ENCODE results near the gene STAT6.

STAT6 gene

DNA sequence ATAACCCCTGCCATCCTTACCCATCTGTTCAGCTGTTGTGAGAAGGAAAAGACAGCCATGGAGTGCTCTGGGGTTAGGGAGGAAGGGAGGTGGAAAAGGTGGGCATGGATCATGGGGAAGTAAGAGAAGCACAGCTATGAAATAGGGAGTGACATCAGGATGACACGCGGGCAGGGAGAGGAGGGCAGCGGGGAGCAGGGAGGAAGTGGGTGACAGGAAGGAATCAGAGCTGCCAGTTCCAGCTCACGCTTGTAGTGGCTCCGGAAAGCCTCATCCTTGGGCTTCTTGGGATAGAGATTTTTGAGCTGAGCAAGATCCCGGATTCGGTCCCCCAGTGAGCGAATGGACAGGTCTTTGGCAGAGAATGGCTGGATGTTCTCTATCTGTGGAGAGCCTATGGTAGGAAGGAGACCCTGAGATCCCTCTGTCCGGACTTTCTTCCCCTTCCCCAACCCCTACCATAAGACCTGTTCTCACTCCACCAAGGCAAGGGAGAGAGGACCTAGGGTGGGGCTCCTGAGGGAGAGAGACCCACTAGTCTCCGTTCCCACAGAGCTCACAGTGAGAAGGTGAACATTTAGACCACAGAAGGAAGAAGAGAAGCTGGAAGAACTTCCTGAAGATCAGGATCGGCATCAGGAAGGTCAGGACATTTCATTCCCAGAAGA, 12.0 kb downstream of the STAT6 start:
- no peak for DNase-seq

DNA sequence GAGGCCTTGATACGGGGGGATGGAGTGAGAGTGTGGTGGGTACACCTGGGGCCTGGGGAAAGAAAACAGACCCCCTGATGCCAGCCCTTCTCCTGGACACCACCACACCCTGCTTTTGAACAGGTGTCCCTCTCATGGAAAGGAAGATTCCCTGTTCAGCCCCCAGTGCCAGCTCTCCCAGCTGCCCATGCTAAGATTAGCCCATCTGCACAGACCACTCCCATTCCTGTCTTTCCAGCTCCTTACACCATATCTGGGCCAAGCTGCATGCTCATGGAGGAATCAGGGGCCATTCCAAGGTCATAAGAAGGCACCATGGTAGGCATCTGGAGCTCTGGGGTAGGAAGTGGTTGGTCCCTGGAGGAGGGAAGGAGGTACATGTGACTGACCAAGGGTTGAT, 12.6 kb downstream of the STAT6 start:
- no peak for DNase-seq

DNA sequence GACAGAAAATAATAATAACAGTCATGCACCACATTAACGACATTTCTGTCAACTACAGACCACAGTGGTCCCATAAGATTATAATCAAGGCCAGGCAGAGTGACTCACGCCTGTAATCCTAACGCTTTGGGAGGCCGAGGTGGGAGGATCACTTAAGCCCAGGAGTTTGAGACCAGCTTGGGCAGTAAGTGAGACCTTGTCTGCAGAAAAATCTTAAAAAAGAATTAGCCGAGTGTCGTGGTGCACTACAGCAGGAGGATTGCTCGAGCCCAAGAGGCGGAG, 13.7 kb downstream of the STAT6 start:
- DNase-seq, result no peak

DNA sequence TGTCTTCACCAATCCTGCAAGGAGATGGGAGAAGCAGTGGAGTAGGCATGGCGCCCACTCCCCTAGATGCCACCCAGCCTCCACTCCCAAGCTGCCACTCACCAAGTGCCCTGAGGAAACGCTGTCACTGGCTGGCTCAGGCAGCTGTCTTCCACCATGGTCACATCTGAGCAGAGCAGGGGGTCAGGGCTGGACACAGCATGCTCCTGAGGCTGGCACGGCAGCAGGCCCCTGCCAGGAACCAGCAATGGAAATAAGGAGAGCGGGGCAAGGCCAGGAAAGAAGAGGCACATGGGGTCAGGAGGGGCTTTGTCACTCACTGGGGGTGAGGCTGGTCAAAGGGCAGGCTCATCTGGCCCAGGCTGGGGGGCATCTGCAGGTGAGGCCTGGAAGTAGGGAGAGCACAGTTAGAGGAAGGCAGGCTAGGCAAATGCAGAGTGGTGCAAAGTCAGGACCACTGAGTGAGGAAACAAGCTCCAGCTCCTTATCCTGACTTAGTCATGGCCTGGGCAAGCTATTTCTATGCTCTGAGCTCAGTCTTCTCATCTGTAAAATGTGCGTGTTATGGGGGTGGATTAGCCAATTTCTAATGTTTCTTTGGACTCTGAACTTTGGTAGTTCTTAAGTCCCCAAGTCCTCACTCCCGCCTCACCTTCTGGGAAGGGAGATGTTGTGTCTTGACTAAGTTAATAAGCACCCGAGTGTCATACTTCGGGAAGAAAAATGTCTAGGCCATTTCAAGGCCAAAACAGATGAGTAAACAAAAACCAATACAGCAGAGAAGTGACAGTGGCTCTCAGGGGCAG, 14.2 kb downstream of the STAT6 start:
- no peak for DNase-seq

DNA sequence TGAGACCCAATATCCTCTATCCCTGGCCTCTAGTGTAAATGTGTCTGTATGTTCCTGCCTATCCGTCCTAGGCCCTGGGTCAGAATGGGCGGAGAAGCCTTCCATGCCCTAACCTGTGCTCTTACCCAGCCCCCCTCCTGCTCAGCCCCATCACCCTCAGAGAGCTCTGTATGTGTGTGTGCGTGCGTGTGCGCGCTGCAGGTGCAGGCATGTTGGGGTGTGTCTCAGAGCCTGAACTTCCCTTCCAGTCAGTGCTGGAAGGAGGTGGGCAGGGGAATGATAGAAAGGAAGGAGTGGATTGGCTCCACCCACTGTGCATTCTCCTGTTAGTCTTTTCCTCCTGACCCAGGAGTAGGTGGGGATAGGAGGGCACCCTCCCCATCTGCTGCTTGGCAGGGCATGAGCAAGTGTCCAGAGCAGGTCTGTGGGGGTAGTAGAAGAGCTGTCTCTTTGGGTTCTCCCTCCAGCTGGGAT, 15.0 kb downstream of the STAT6 start:
- no peak for DNase-seq

DNA sequence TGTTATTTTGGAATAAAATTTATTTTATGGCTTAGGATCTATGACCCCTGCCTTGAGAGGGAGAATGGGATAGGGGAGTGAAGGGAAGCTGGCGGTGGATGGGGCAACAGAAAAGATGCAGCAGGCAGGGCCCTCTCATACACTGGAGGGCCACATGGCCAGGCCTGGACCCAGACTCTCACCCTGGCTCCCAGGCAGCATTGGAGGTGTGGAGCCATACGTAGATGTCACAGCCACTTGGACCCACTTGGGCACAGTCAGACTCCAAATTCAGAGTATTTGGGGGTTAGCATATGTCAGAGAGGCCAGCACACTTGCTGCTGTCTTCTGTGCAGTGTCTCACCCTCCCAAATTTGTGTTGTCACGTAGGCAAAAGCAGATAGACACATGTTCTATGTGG, 15.7 kb downstream of the STAT6 start:
- DNase-seq, result no peak

DNA sequence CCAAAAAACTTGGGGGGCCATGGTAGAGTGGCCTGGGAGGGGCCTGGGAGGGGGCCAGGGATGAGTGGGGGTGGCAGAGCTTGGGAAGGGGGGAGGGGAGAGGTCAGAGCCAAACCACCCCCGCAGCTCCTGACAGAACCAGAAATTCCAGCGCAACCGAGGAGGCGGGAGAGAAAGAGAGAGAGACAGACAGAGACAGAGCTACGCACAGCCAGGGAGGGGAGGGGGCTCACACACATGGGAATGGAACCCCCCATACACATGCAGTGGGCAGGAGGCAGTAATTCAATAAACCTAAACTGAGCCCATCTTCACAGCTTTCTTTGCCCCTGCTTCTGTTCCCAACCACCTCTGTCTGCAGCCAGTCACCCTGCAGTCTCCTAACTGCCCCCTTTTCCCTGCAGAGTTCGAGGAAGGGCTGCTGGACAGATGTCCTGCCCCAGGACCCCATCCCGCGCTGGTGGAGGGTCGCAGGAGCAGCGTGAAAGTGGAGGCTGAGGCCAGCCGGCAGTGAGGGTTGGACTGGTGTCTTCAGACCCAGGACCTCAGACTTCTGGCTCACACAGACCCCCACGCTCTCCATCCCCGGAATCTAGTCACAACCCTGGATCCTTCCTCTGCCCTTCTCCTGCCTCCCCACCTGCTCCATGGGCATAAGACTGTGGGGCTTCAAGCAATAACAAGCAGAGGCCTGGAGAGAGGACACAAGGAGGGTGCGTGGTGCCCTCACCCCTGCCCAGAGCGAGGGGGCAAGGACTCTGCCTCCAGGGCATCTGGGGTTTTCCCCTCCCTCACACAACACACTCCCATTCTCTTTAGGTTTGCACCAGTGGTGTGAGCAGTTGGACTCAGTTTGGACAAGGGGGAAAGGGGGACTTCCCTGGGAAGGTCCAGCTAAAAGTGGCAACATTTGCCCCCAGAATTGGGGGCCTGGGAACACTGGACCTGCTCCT, 16.7 kb downstream of the STAT6 start:
- DNase-seq, result no peak

DNA sequence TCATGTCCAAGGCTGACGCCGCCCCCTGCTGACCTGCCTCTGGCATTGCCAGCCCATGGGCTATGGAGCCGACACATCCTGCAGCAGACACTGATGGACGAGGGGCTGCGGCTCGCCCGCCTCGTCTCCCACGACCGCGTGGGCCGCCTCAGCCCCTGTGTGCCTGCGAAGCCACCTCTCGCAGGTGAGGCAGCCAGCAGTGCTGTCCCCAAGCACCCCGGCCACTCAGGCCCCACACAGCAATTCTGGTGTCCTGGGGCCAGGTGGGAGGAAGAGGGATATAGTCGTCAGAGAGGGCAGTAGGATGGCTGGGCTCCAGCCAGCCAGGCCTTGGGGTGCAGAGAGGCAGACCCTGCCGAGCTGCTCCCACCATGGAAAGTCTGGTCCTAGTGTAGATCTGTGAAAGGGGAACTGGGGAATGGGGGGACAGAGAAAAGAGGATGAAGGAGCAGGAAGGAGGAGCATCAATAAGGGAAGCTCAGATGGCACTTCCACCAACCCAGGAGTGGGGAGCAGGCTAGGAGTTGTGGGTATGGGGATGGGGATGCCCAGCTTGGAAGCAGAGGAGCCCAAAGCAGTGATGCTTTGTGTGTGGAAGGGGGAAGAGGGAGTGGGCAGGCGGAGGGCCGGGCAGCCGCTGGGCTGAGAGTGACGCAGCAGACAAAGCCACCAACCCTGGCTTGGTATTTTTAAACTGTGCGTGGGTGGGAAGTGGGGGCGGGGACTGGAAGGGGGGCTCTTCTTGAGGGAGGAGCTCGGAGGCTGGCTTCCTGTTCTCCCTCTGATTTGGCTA, 17.6 kb downstream of the STAT6 start:
- peak; percentile 38 for DNase-seq

DNA sequence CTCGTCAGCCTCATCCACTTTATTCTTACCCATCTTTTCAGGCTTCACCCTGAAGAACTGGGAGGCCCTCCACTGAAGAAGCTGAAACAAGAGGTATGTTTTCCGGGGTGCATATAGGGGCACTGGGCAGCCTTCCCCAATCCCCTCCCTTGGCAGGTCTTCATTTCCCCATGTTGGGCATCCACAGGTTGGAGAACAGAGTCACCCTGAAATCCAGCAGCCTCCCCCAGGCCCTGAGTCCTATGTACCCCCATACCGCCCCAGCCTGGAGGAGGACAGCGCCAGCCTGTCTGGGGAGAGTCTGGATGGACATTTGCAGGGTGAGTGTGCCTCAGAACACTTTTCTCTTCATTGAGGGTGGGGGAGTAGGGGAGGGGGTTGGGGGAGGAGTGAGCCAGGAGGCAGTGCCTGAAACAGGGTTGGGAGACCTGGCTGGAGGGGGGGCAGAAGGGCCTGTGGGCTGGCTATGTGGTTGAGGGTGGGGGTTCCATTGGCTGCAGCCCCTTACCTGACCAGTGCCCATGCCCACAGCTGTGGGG, 18.2 kb downstream of the STAT6 start:
- no peak for DNase-seq

DNA sequence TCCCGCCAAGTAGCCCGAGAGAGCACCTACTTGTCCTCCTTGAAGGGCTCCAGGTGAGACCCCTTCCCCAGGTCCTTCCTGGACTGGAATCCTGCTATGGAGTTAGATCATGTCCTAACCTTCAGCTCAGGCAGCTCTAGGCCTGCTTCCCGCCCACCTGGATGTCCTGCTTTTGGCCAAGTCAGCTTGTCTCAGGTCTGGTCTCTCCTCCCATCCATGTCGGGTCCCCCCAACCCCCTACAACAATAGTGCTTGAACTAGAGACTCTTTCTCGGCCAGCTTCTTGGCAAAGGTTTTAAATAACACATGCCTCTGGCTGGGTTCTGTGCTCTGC, 18.7 kb downstream of the STAT6 start:
- DNase-seq, result no peak

DNA sequence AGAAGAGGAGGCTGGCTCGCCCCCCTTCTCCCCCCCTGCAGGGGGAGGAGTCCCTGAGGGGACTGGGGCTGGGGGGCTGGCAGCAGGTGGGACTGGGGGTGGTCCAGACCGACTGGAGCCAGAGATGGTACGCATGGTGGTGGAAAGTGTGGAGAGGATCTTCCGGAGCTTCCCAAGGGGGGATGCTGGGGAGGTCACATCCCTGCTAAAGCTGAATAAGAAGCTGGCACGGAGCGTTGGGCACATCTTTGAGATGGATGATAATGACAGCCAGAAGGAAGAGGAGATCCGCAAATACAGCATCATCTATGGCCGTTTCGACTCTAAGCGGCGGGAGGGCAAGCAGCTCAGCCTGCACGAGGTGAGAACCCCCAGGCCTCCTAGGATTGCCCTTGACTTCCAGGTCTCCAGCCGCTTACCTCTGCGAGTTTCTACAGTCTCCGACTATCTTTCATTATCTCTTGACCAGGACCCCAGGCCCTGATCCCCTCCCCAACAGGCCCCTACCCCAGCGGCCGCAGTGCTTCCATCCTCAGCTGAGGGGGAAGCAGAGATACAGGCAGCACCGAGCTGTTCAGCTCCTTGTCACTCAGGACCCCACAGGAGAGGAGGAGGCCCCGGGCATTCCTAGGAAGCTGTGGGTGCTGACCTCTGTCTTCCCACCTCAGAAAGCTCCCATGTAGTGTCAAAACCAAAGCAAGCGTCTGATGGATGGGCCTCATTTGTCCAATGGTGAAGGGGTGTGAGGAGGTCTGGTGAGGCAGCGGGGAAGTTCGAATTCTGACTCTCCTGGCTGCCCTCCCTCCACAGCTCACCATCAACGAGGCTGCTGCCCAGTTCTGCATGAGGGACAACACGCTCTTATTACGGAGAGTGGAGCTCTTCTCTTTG, 19.3 kb downstream of the STAT6 start:
- DNase-seq, result no peak

DNA sequence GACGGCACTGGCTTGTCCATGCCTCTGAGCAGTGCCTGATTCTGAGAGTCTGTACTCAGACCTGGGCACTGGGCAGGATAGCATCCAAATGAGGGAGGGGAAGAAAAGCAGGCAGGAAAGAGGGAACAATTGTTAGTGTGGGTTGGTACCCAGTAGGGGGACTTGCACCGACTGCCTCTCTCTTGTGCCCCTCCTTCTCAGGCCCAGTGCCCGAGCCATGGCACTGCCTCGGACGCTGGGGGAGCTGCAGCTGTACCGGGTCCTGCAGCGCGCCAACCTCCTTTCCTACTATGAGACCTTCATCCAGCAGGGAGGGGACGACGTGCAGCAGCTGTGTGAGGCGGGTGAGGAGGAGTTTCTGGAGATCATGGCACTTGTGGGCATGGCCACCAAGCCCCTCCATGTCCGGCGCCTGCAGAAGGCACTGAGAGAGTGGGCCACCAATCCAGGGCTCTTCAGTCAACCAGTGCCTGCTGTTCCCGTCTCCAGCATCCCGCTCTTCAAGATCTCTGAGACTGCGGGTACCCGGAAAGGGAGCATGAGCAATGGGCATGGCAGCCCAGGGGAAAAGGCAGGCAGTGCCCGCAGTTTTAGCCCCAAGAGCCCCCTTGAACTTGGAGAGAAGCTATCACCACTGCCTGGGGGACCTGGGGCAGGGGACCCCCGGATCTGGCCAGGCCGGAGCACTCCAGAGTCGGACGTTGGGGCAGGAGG, 20.1 kb downstream of the STAT6 start:
- no peak for DNase-seq

DNA sequence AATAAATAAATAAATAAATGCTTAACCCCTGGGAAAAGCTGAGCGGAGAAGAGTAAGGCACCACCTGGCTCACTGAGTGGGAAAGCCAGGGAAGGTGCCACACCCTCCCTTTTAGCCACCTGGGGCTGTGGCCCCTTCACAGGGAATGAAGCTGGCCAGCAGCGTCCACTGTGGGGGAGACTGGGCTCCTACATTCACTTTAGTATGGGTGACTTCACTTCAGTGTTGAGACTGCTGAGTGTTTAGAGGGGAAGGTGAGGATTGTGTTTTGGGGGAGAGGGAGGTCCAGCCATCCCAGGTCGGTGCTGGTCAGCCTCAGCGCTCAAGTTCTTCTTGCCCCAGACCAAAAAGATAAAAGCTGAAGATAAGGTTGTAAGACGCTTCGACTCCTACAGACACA, 20.7 kb downstream of the STAT6 start:
- no peak for DNase-seq

DNA sequence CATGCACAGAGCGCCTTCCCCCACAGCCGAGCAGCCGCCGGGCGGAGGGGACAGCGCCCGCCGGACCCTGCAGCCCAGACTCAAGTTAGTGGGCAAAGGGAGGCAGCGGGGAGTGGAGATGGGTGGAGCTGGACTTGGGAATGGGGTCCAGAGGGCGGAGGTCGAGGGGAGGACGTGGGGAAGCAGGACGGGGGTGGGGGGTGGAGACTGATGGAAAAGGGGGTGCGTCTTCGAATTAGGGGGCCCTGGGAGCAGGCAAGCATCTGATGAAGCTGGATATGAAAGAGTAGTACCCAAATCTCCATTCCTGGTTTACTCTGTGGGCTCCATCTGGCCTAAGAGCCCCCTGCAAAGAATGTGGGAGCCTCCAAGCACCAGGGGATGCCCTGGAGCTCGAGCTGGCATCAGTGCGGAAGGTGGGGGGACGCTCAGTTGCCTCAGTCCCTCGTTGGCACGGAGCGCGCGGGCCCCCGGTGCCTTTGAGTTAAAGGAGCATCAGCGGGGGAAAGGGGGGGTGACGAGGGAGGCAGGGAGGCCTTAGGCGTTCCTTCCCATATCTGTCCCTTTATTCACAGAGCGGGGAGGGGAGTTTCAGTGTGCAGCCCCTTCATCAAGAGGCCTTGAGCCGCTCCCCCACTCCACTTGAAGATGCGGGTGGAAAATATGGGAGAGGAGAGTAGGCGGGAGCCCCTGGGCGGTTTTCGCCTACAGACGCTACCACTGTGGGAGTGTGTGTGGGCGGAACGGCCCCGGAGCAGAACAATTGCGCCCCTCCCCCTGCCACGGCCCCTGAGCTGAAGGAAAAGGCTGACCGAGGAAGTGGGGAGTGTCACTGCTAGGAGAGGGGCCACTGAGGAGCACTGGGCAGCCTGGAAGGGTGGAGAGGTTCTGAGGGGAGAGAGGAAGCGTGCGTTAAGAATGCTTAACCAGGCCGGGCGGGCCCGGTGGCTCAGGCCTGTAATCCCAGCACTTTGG, 21.6 kb downstream of the STAT6 start:
- DNase-seq, result peak; percentile 37

DNA sequence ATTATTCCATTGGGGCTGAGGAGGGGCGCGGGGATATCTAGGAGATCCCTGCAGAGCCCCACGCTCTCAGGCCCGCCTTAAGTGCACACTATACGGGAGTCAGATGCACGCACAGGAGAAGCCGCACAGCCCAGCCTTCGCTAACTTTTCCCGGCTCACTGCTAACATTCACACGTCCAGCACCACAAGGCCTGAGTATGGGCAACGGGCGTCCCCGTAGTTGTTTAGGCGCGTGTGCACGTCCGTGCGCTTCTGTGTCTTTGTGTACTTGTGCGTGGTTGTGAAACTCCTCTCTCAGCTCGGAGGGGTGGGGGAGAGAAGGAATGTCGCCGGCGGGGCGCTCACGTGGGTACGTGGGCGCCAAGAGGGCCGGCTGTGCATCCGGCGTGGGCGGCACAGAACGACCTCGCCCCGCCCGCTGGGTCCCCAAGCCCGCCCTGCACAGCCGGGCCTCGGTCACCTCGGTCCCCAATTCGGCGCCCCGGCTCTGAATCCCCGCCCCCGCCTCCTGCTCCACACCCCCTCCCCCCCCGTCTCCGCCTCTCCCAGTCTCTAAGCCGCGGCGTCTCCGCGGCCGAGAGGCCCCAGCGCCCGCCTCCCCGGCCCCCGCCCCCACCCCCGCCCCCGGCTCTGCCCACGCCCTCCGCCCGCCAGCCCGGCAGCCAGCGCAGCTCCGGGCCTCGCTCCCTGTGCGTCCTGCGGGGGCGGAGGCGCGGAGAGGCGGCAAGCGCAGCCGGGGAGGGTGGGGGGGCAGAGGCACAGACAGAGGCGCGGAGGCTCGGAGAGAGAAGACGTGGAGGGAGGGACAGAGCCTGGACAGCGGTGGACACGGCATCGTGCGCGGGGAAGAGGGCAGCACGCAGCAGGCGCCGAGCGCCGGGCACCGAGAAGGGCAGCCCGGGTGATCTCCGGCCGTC, 22.6 kb downstream of the STAT6 start, which contains the start of gene NAB2:
TSS of gene NAB2 (plus strand) at position 761 of the 917 bp plus-strand sequence. CDS start 158 bp downstream, outside the sequence.
- DNase-seq, result peak; percentile 91

DNA sequence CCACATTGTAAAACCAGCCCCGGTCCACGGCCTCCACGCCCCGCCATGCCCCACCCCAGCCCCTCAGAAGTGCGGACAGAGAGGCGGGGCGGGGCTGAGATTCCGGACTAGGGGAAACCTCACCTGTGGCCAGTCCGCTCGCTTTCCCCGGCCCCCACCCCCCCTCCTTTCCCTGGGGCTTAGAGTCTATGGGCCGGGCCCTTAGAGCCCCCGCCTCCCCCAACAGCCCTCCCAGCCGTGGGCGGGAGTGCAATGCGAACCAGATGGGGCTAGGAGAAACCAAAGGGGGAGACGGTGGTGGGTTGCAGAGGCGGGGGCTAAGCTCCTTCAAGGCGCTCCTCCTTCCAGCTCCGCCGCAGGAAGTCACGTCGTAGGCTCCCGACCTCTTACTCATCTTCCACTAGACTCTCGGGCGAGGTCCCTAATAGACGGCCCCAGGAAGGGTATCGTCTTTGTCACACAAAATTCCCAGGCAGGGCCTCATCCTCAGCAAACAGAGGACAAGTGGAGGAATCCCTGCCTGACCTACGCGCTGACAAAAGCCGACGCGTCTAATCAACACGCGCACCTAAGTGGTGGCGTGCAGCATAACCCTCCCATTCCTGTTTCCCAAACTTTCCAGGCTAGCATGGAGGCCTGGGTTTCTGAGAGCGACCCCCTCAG, 23.3 kb downstream of the STAT6 start:
- DNase-seq, result peak; percentile 78

DNA sequence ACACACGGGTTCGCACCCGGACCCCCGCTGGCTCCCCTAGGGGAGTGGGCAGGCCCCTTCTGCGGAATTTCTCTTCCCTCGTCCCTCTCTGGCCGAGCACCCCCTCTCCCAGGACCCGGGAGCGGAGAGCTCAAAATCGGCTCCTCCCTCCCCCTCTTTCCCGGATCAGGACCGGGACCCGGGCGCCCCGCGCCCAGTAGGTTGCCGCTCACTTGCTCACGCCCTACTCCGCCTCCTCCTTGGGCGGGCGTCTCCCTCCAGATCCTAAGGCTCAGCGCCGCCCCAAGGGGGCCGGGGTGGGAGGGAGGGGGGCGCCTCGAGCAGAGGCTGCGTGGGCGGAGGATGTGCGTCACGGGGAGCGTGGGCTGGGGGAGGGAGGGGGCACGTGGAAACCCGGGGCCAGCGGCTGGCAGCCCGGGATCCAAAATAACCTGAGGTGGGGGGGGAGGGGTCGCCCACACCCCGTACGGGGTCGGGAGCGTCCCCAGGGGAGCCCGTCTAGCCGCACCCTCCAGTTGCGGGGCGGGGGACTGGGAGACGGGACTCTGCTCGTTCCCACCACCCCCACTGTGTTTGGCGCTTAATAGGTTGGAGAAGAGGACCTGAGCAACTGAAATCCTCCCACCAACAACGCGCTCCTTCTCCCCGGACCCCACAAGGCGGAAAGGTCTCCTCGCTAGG, 24.0 kb downstream of the STAT6 start:
- DNase-seq, result peak; percentile 77
